HepG2 (cell line): Measurements from ENCODE around the gene VTN.

Experiments
- ARNT ChIP-seq: fragments of 450-650 bp; IDR thresholded peaks from 2 replicates; pipeline ENCODE4 v1.6.1; 2017
- ELF4 ChIP-seq: sonication (generic); formaldehyde crosslinking; IDR thresholded peaks from 2 replicates; pipeline ENCODE4 v1.5.0; 2020; ENCODE audit warnings: missing genetic modification reagents, mild to moderate bottlenecking, moderate library complexity, borderline replicate concordance
- ESRRA ChIP-seq: sonication (generic); formaldehyde crosslinking; IDR thresholded peaks from 2 replicates; pipeline ENCODE4 v1.5.1; 2020; ENCODE audit warnings: mild to moderate bottlenecking, low read depth, missing genetic modification reagents
- FOXJ3 ChIP-seq: sonication (generic); formaldehyde crosslinking; IDR thresholded peaks from 2 replicates; pipeline ENCODE4 v1.4.0; 2020; ENCODE audit warnings: missing genetic modification reagents, mild to moderate bottlenecking, borderline replicate concordance
- POLR2A ChIP-seq, 2 experiments: IDR thresholded peaks; 2 replicates each; pipeline ENCODE4 v1.6.1; 2011; ENCODE audit warnings: low read depth in 2 of 2, low read length in 2 of 2, mild to moderate bottlenecking in 1 of 2, moderate library complexity in 1 of 2; ENCODE audit not compliant: insufficient read depth in 1 of 2
- SIN3B ChIP-seq: fragments of 150-350 bp; IDR thresholded peaks from 2 replicates; pipeline ENCODE4 v1.6.1; 2014; ENCODE audit warnings: low read length
- SP2 ChIP-seq: sonication (generic); formaldehyde crosslinking; IDR thresholded peaks from 2 replicates; pipeline ENCODE4 v1.5.1; 2020; ENCODE audit warnings: mild to moderate bottlenecking, missing genetic modification reagents
- ZMYM4 ChIP-seq: sonication (generic); formaldehyde crosslinking; IDR thresholded peaks from 2 replicates; pipeline ENCODE4 v1.8.1; 2023; ENCODE audit warnings: mild to moderate bottlenecking, missing genetic modification reagents
- ZNF644 ChIP-seq: IDR thresholded peaks from 2 replicates; pipeline ENCODE4 v1.6.1; 2016; ENCODE audit warnings: low read depth
- ZNF776 ChIP-seq: sonication (generic); formaldehyde crosslinking; IDR thresholded peaks from 2 replicates; pipeline ENCODE4 v1.4.0; 2020; ENCODE audit warnings: mild to moderate bottlenecking, missing genetic modification reagents
- TF ChIP-seq, protein P1 (sequence below): sonication (generic); formaldehyde crosslinking; IDR thresholded peaks from 2 replicates; pipeline ENCODE4 v1.5.0; 2020; ENCODE audit warnings: mild to moderate bottlenecking, missing genetic modification reagents, moderate library complexity

DNA sequence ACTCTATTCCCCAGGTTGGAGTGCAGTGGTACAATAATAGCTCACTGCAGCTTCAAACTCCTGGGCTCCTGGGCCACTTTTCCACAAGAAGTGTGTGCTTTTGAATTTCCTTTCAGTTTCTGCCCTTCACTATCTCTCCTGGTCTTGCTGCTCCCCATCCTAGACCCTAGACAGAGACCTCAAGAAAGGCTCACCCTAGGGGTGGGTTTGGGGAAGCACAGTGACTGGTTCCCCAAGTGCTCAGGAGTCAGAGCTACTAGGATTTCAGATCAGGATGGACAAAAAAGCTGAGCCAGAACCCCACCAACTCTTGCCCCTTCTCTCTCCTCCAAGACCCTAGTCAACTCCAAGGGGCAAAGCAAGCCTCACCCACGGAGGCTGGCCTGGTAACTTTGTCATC lies 3.5 kb downstream of the VTN start:
- TF ChIP-seq POLR2A (IDR thresholded peaks at IDR 0.05; ENCODE audit: insufficient read depth in 1 of 2, low read depth in 2 of 2, low read length in 2 of 2): no peak
- TF ChIP-seq ZMYM4: no peak
- TF ChIP-seq SP2 (CRISPR knock-in tag): no peak
- TF ChIP-seq SIN3B: no peak
- no peak for TF ChIP-seq ZNF776
- no peak for TF ChIP-seq ARNT
- no peak for TF ChIP-seq ESRRA (CRISPR knock-in tag)
- no peak for TF ChIP-seq ZNF644 (CRISPR knock-in tag)
- no peak for TF ChIP-seq FOXJ3 (CRISPR knock-in tag)
- TF ChIP-seq ELF4: no peak
- TF ChIP-seq, protein P1, sequence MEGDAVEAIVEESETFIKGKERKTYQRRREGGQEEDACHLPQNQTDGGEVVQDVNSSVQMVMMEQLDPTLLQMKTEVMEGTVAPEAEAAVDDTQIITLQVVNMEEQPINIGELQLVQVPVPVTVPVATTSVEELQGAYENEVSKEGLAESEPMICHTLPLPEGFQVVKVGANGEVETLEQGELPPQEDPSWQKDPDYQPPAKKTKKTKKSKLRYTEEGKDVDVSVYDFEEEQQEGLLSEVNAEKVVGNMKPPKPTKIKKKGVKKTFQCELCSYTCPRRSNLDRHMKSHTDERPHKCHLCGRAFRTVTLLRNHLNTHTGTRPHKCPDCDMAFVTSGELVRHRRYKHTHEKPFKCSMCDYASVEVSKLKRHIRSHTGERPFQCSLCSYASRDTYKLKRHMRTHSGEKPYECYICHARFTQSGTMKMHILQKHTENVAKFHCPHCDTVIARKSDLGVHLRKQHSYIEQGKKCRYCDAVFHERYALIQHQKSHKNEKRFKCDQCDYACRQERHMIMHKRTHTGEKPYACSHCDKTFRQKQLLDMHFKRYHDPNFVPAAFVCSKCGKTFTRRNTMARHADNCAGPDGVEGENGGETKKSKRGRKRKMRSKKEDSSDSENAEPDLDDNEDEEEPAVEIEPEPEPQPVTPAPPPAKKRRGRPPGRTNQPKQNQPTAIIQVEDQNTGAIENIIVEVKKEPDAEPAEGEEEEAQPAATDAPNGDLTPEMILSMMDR (CRISPR knock-in tag): no peak
